Loucy (cell line): ENCODE results near the gene DPF3.

Source experiments
- CTCF ChIP-seq: fragments of 200-600 bp; sonication (generic); conservative IDR thresholded peaks from 2 replicates; pipeline ENCODE4 v1.5.1; 2014; ENCODE audit warnings: mild to moderate bottlenecking, antibody characterized with exemption, low read length
- EZH2phosphoT487 ChIP-seq: fragments of 200-600 bp; IDR thresholded peaks from 2 replicates; pipeline ENCODE4 v1.6.1; 2018; ENCODE audit warnings: antibody characterized with exemption, mild to moderate bottlenecking, moderate library complexity, borderline replicate concordance

DNA sequence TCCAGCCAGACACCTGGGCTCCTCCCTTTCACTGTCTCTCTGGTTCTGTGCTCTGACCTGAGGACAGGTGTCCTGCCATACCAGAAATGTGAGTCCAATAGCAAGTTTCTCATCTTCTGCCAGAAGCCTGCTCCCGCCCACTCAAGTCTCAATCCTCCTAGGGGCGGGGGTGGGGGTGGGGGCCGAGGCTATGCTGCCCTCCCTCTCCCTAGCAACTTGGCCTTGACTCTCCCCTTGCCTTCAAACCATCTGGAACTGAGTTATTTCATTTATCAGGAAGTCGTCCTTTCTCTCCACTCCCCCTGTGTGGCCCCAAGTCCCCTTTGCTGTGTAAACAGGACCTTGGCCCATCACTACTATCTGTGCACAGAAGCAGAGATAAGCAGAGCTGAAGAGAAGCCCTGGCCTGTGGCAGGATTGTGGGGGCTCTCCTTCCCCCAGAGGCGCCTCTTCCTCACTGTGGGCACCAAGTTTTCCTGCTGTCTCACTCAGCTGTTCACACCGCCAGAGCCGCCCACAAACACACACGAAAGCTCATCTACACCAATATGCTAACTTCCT, 117.1 kb downstream of the DPF3 start:
- TF ChIP-seq CTCF (no peak), EZH2phosphoT487 (no peak)
